ENCODE data around the gene SLC9A1. TPM values are rescaled to one million over a fixed set of nuclear protein-coding genes. Genes with fewer than 3 reads are reported as not detected.
A peak's percentile ranks its signal among the peaks of the same experiment; 100 is the strongest.

Gene SLC9A1
- polyA plus RNA-seq, 3 donors: 4.5 to 14.2 (median 4.6) TPM

DNA sequence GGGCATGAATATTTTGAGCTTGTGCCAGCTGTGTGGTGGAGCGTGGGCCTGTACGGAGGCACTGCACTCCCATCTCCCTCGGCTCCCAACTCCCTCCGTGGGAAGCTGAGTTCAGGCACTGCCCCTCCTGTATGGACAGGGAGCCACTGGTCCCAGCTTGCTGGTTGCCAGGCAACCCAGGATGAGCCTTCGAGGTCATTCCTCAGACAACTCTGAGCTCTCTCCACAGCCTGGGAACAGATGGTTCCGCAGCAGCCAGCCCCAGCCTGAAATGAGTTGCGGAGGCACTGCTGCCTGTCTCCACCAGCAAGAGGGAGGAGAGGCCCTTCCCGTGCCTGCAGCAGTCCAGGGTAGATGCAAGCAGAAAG lies 83.9 kb downstream of the SLC9A1 start:
- peaks cover 14% of the 10 kb centered on the region for H3K4me1 Mint-ChIP-seq
- Histone ChIP-seq H3K79me2 (ENCODE audit: insufficient read depth, low read length) (no peaks in the 10 kb centered on the region), H3K4me1 (ENCODE audit: control insufficient read depth in 1 of 2, insufficient read depth in 2 of 2, low read length in 2 of 2) (peaks cover 7% of the 10 kb centered on the region in 2 donors), H3K36me3 (replicated peaks in 1 of 2; ENCODE audit: control insufficient read depth in 1 of 2, insufficient read depth in 2 of 2, low read length in 2 of 2) (no peaks in the 10 kb centered on the region), H3K4me2 (replicated peaks; ENCODE audit: extremely low read depth, low read length, poor library complexity, severe bottlenecking) (no peak overlapping the region), H2AFZ (ENCODE audit: insufficient read depth, low read depth, low read length, poor library complexity, severe bottlenecking) (no peak overlapping the region), H3K9me3 (replicated peaks in 1 of 2; ENCODE audit: control insufficient read depth in 1 of 2, insufficient read depth in 1 of 2, low read length in 2 of 2) (no peaks in the 10 kb centered on the region), H3K27ac (ENCODE audit: low read depth in 1 of 2, low read length in 2 of 2) (no peak overlapping the region), H4K20me1 (ENCODE audit: insufficient read depth, low read length) (no peaks in the 10 kb centered on the region), H3K4me3 (replicated peaks in 1 of 3; ENCODE audit: low read depth in 2 of 3, low read length in 3 of 3) (no peak overlapping the region), H3K9ac (ENCODE audit: insufficient read depth, low read length, poor library complexity, severe bottlenecking) (no peak overlapping the region), H3K27me3 (ENCODE audit: control insufficient read depth in 2 of 2, insufficient read depth in 2 of 2, low read length in 2 of 2) (no peaks in the 10 kb centered on the region)
- peaks cover 0 to 8% (median 0%) of the 10 kb centered on the region in 7 donors for H3K9me3 Mint-ChIP-seq
- peaks cover 0 to 12% (median 0%) of the 10 kb centered on the region in 3 donors for H3K27me3 Mint-ChIP-seq (ENCODE audit: low read depth in 3 of 3)
- H3K4me3 Mint-ChIP-seq: no peak overlapping the region
- H3K27ac Mint-ChIP-seq: no peak overlapping the region
- H3K36me3 Mint-ChIP-seq: no peaks in the 10 kb centered on the region
- intact Hi-C loops (cut with micrococcal nuclease): no loop called here
- no peak for DNase-seq
- TF ChIP-seq, protein P1, sequence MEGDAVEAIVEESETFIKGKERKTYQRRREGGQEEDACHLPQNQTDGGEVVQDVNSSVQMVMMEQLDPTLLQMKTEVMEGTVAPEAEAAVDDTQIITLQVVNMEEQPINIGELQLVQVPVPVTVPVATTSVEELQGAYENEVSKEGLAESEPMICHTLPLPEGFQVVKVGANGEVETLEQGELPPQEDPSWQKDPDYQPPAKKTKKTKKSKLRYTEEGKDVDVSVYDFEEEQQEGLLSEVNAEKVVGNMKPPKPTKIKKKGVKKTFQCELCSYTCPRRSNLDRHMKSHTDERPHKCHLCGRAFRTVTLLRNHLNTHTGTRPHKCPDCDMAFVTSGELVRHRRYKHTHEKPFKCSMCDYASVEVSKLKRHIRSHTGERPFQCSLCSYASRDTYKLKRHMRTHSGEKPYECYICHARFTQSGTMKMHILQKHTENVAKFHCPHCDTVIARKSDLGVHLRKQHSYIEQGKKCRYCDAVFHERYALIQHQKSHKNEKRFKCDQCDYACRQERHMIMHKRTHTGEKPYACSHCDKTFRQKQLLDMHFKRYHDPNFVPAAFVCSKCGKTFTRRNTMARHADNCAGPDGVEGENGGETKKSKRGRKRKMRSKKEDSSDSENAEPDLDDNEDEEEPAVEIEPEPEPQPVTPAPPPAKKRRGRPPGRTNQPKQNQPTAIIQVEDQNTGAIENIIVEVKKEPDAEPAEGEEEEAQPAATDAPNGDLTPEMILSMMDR (IDR thresholded peaks at IDR 0.05): no peak
- 82% methylated on average over 8 of the region's 8 CpGs for WGBS (ENCODE audit: insufficient coverage)

GRCh38 chr1:27070390-27071048 lies 84.4 kb downstream of the SLC9A1 start:
- Mint-ChIP-seq H3K27ac (peak overlapping the region in 1 of 7 donors; percentile 68), H3K4me1 (peaks cover 14% of the 10 kb centered on the region), H3K27me3 (ENCODE audit: low read depth in 3 of 3) (peaks cover 0 to 12% (median 0%) of the 10 kb centered on the region in 3 donors), H3K4me3 (no peak overlapping the region), H3K36me3 (no peaks in the 10 kb centered on the region), H3K9me3 (peaks cover 0 to 8% (median 0%) of the 10 kb centered on the region in 7 donors)
- no peaks in the 10 kb centered on the region for H3K79me2 ChIP-seq (ENCODE audit: insufficient read depth, low read length)
- no peak overlapping the region for H3K27ac ChIP-seq (ENCODE audit: low read depth in 1 of 2, low read length in 2 of 2)
- no peak overlapping the region for H3K9ac ChIP-seq (ENCODE audit: insufficient read depth, low read length, poor library complexity, severe bottlenecking)
- intact Hi-C loops (cut with micrococcal nuclease): no loop called here
- no peaks in the 10 kb centered on the region for H3K27me3 ChIP-seq (ENCODE audit: control insufficient read depth in 2 of 2, insufficient read depth in 2 of 2, low read length in 2 of 2)
- no peaks in the 10 kb centered on the region for H3K9me3 ChIP-seq (replicated peaks in 1 of 2; ENCODE audit: control insufficient read depth in 1 of 2, insufficient read depth in 1 of 2, low read length in 2 of 2)
- H3K4me2 ChIP-seq (replicated peaks; ENCODE audit: extremely low read depth, low read length, poor library complexity, severe bottlenecking): no peak overlapping the region
- H3K4me3 ChIP-seq (replicated peaks in 1 of 3; ENCODE audit: low read depth in 2 of 3, low read length in 3 of 3): no peak overlapping the region
- peaks cover 7% of the 10 kb centered on the region in 2 donors for H3K4me1 ChIP-seq (ENCODE audit: control insufficient read depth in 1 of 2, insufficient read depth in 2 of 2, low read length in 2 of 2)
- no peaks in the 10 kb centered on the region for H4K20me1 ChIP-seq (ENCODE audit: insufficient read depth, low read length)
- 92% methylated on average over 10 of the region's 12 CpGs for WGBS (ENCODE audit: insufficient coverage)
- TF ChIP-seq, protein P1 (IDR thresholded peaks at IDR 0.05): no peak
- no peaks in the 10 kb centered on the region for H3K36me3 ChIP-seq (replicated peaks in 1 of 2; ENCODE audit: control insufficient read depth in 1 of 2, insufficient read depth in 2 of 2, low read length in 2 of 2)
- H2AFZ ChIP-seq (ENCODE audit: insufficient read depth, low read depth, low read length, poor library complexity, severe bottlenecking): no peak overlapping the region
- DNase-seq: no peak
